IMR-90 (cell line): ENCODE measurements around the gene IL2RG. TPM values are rescaled to one million over a fixed set of nuclear protein-coding genes. Genes with fewer than 3 reads are reported as not detected.

Source experiments
- ATAC-seq: fragments of 200-7000 bp; cut with Tn5 transposase; 2 replicates; pipeline ENCODE4 v1.9.1; 2020; ENCODE audit warnings: low read depth, mild to moderate bottlenecking, moderate library complexity
- BruUV-seq: library from RNA; stranded (reverse); fragments of 400-500 nt; replicated peaks from 2 replicates; lab custom pipeline; 2021; lab: Mats Ljungman, UMichigan
- CTCF ChIA-PET: fragments of 300-600 bp; formaldehyde crosslinking; extraction: SDS; loops from one replicate; lab custom pipeline; 2021; ENCODE audit warnings: antibody characterized with exemption; lab: Yijun Ruan, JAX
- POLR2A ChIA-PET: fragments of 300-600 bp; sonication (Branson Sonifier 250); formaldehyde crosslinking; loops from one replicate; lab custom pipeline; 2022; ENCODE audit warnings: antibody characterized with exemption; ENCODE audit not compliant: unreplicated experiment; lab: Charles Lee
- DNase-seq: peaks from one replicate; pipeline ENCODE4 v3.0.0; 2013
- H2AFZ ChIP-seq: replicated peaks from 2 replicates; pipeline ENCODE3; 2013; ENCODE audit warnings: low read length, mild to moderate bottlenecking; ENCODE audit not compliant: poor library complexity
- H2AK5ac ChIP-seq: 2 replicates; pipeline ENCODE4 v1.6.1; 2013; ENCODE audit warnings: low read depth, low read length, inconsistent platforms
- H2AK9ac ChIP-seq: replicated peaks from 2 replicates; pipeline ENCODE3; 2013; ENCODE audit warnings: mild to moderate bottlenecking, low read depth, low read length, moderate library complexity; ENCODE audit not compliant: poor library complexity
- H2BK120ac ChIP-seq: 2 replicates; pipeline ENCODE4 v1.6.1; 2013; ENCODE audit warnings: low read depth, low read length, inconsistent platforms
- H2BK15ac ChIP-seq: 3 replicates; pipeline ENCODE4 v1.6.1; 2013; ENCODE audit warnings: low read depth, low read length, inconsistent platforms
- H2BK20ac ChIP-seq: 2 replicates; pipeline ENCODE4 v1.6.1; 2013; ENCODE audit warnings: low read depth, mild to moderate bottlenecking, inconsistent platforms, low read length, moderate library complexity
- H2BK5ac ChIP-seq: 2 replicates; pipeline ENCODE4 v1.6.1; 2013; ENCODE audit warnings: mild to moderate bottlenecking, low read depth, low read length, inconsistent platforms; ENCODE audit not compliant: poor library complexity, severe bottlenecking
- H3K14ac ChIP-seq: replicated peaks from 2 replicates; pipeline ENCODE4 v1.6.1; 2013; ENCODE audit warnings: low read depth, low read length, inconsistent platforms
- H3K18ac ChIP-seq: 2 replicates; pipeline ENCODE4 v1.6.1; 2013; ENCODE audit warnings: low read depth, low read length, control low read depth
- H3K23ac ChIP-seq: 2 replicates; pipeline ENCODE4 v1.6.1; 2013; ENCODE audit warnings: low read depth, low read length, inconsistent platforms
- H3K27ac ChIP-seq: 2 replicates; pipeline ENCODE4 v1.5.1; 2013; ENCODE audit warnings: mild to moderate bottlenecking, control low read depth, low read length; ENCODE audit not compliant: insufficient read depth
- H3K27me3 ChIP-seq: 2 replicates; pipeline ENCODE4 v1.6.1; 2013; ENCODE audit warnings: low read length; ENCODE audit not compliant: control insufficient read depth, insufficient read depth
- H3K36me3 ChIP-seq: 2 replicates; pipeline ENCODE4 v1.6.1; 2013; ENCODE audit warnings: low read length, mixed read lengths; ENCODE audit not compliant: control insufficient read depth, insufficient read depth
- H3K4ac ChIP-seq: 2 replicates; pipeline ENCODE4 v1.6.1; 2013; ENCODE audit warnings: low read depth, low read length, inconsistent platforms
- H3K4me1 ChIP-seq: 2 replicates; pipeline ENCODE4 v1.6.1; 2013; ENCODE audit warnings: low read length, mixed read lengths; ENCODE audit not compliant: control insufficient read depth, insufficient read depth
- H3K4me2 ChIP-seq: 2 replicates; pipeline ENCODE4 v1.6.1; 2013; ENCODE audit warnings: low read depth, mild to moderate bottlenecking, control low read depth, low read length, moderate library complexity
- H3K4me3 ChIP-seq: 2 replicates; pipeline ENCODE4 v1.5.1; 2013; ENCODE audit warnings: low read depth, mild to moderate bottlenecking, control low read depth, low read length, moderate library complexity; ENCODE audit not compliant: insufficient read depth
- H3K56ac ChIP-seq: 2 replicates; pipeline ENCODE4 v1.6.1; 2013; ENCODE audit warnings: low read length, inconsistent platforms; ENCODE audit not compliant: insufficient read depth; ENCODE audit errors: extremely low read depth
- H3K79me1 ChIP-seq, 2 experiments: 2 replicates each; pipeline ENCODE4 v1.6.1; 2013; ENCODE audit warnings: low read length in 2 of 2, inconsistent platforms in 1 of 2, low read depth in 1 of 2
- H3K9ac ChIP-seq: 2 replicates; pipeline ENCODE4 v1.6.1; 2013; ENCODE audit warnings: low read depth, low read length, control low read depth
- H3K9me1 ChIP-seq: 2 replicates; pipeline ENCODE4 v1.6.1; 2013; ENCODE audit warnings: low read length, inconsistent platforms; ENCODE audit not compliant: insufficient read depth
- H3K9me3 ChIP-seq: 2 replicates; pipeline ENCODE4 v1.6.1; 2013; ENCODE audit warnings: low read length; ENCODE audit not compliant: control insufficient read depth, insufficient read depth
- H4K20me1 ChIP-seq: 2 replicates; pipeline ENCODE4 v1.6.1; 2013; ENCODE audit warnings: low read length, inconsistent platforms; ENCODE audit not compliant: insufficient read depth
- H4K5ac ChIP-seq: 2 replicates; pipeline ENCODE4 v1.6.1; 2013; ENCODE audit warnings: mild to moderate bottlenecking, low read depth, low read length, control low read depth
- H4K8ac ChIP-seq, 2 experiments: 2 replicates each; pipeline ENCODE4 v1.6.1; 2013; ENCODE audit warnings: low read depth in 2 of 2, low read length in 2 of 2, control low read depth in 1 of 2, inconsistent platforms in 1 of 2
- H4K91ac ChIP-seq: 2 replicates; pipeline ENCODE4 v1.6.1; 2013; ENCODE audit warnings: low read depth, low read length, inconsistent platforms; ENCODE audit not compliant: insufficient read depth
- BHLHE40 ChIP-seq: fragments of 150-350 bp; IDR thresholded peaks from 2 replicates; pipeline ENCODE4 v1.6.1; 2016; ENCODE audit warnings: mild to moderate bottlenecking, low read depth, low read length
- CEBPB ChIP-seq: IDR thresholded peaks from 2 replicates; pipeline ENCODE4 v1.6.1; 2012; ENCODE audit warnings: low read depth, low read length, improper control_type of control experiment
- CHD1 ChIP-seq: IDR thresholded peaks from 2 replicates; pipeline ENCODE4 v1.6.1; 2012; ENCODE audit warnings: low read depth, low read length, improper control_type of control experiment
- FOS ChIP-seq: fragments of 150-350 bp; IDR thresholded peaks from 2 replicates; pipeline ENCODE4 v1.6.1; 2016; ENCODE audit warnings: low read depth, low read length
- MAFK ChIP-seq: IDR thresholded peaks from 2 replicates; pipeline ENCODE4 v1.6.1; 2012; ENCODE audit warnings: low read depth, low read length, improper control_type of control experiment
- MAZ ChIP-seq: IDR thresholded peaks from 2 replicates; pipeline ENCODE4 v1.6.1; 2012; ENCODE audit warnings: low read depth, mild to moderate bottlenecking, low read length, improper control_type of control experiment, moderate library complexity, borderline replicate concordance
- NFE2L2 ChIP-seq: fragments of 150-350 bp; IDR thresholded peaks from 2 replicates; pipeline ENCODE4 v1.6.1; 2016; ENCODE audit warnings: low read depth, mild to moderate bottlenecking, low read length
- POLR2A ChIP-seq: IDR thresholded peaks from 2 replicates; pipeline ENCODE4 v1.6.1; 2012; ENCODE audit warnings: mild to moderate bottlenecking, low read depth, low read length
- RAD21 ChIP-seq: IDR thresholded peaks from 2 replicates; pipeline ENCODE4 v1.6.1; 2012; ENCODE audit warnings: low read length, improper control_type of control experiment
- RCOR1 ChIP-seq: IDR thresholded peaks from 2 replicates; pipeline ENCODE4 v1.6.1; 2012; ENCODE audit warnings: mild to moderate bottlenecking, low read length, improper control_type of control experiment; ENCODE audit not compliant: insufficient replicate concordance
- RFX5 ChIP-seq: IDR thresholded peaks from 2 replicates; pipeline ENCODE4 v1.8.0; 2012; ENCODE audit warnings: low read depth, mild to moderate bottlenecking, low read length, moderate library complexity
- WGBS, 2 experiments: methylation state at CpG; one replicate each; pipeline versions ENCODE4 v1.1.5 to v1.1.7; 2013; ENCODE audit warnings: missing lambda C conversion rate in 2 of 2; ENCODE audit not compliant: insufficient read length in 1 of 2; ENCODE audit errors: extremely low coverage in 2 of 2; 5-methylcytosine and 5-hydroxymethylcytosine counted together
- dilution Hi-C: fragments of 300-500 bp; cut with HindIII; formaldehyde crosslinking; loops from one replicate; pipeline ENCODE4 v1.14.3; 2018; ENCODE audit warnings: low sequenced_read_pairs; ENCODE audit not compliant: unreplicated experiment
- in situ Hi-C: fragments of 300-500 bp; cut with MboI; formaldehyde crosslinking; loops from 3 replicates; pipeline ENCODE4 v1.14.3; 2019; ENCODE audit warnings: low sequenced_read_pairs, inconsistent platforms, mixed read lengths
- intact Hi-C: fragments of 100-400 bp; cut with micrococcal nuclease; formaldehyde crosslinking; loops from 2 replicates; pipeline ENCODE4 v1.10.0; 2022
- polyA plus RNA-seq, 3 experiments: library from polyadenylated mRNA; depleted of rRNA; stranded (reverse); fragments of >200 nt; gene quantifications; 2 replicates each; pipeline ENCODE4 v1.2.3, GENCODE V29; 2012; ENCODE audit warnings: low replicate concordance in 1 of 3
- total RNA-seq: library from RNA; depleted of rRNA; stranded (reverse); fragments of >200 nt; gene quantifications from 2 replicates; pipeline ENCODE4 v1.2.3, GENCODE V29; 2012
- TF ChIP-seq, protein P1 (sequence below): fragments of 150-350 bp; IDR thresholded peaks from 2 replicates; pipeline ENCODE4 v1.6.1; 2016; ENCODE audit warnings: low read depth, mild to moderate bottlenecking, low read length, moderate library complexity, borderline replicate concordance
- TF ChIP-seq, protein P2 (sequence below): fragments of 150-350 bp; IDR thresholded peaks from 2 replicates; pipeline ENCODE4 v1.6.1; 2017; ENCODE audit warnings: mild to moderate bottlenecking, antibody characterized with exemption, low read length, low read depth
- TF ChIP-seq, protein P3 (sequence below): conservative IDR thresholded peaks from 2 replicates; pipeline ENCODE4 v1.5.1; 2012; ENCODE audit warnings: mild to moderate bottlenecking, low read depth, low read length, improper control_type of control experiment

Gene IL2RG
- total and polyA plus RNA-seq, 2 of the 4 experiments (the other 2 are of a cell fraction) = not detected

DNA sequence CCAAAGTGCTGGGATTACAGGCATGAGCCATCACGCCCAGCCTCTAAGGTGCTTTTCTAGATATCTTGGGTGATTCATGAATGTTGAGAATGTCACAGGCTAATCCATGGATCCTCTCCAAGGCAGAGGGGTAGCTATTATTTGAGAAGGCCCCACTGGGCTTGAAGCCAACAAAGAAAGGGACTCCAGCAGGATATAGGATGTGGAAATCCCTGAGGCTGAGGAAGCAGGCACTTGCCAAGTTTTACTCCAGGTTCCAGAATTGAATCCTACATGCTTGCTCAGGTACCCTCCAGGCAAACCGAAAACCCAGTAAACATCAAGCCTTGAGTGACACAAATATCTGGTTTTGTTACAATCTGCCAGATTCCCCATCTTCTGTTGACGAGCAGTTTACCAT is 49.1 kb upstream of the IL2RG start:
- TF ChIP-seq RFX5 = no peak
- TF ChIP-seq POLR2A = no peak
- no peak for TF ChIP-seq RCOR1
- TF ChIP-seq, protein P1, sequence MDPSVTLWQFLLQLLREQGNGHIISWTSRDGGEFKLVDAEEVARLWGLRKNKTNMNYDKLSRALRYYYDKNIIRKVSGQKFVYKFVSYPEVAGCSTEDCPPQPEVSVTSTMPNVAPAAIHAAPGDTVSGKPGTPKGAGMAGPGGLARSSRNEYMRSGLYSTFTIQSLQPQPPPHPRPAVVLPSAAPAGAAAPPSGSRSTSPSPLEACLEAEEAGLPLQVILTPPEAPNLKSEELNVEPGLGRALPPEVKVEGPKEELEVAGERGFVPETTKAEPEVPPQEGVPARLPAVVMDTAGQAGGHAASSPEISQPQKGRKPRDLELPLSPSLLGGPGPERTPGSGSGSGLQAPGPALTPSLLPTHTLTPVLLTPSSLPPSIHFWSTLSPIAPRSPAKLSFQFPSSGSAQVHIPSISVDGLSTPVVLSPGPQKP = no peak
- no peak for TF ChIP-seq BHLHE40
- no peak for TF ChIP-seq MAFK
- TF ChIP-seq MAZ = no peak
- TF ChIP-seq, protein P2, sequence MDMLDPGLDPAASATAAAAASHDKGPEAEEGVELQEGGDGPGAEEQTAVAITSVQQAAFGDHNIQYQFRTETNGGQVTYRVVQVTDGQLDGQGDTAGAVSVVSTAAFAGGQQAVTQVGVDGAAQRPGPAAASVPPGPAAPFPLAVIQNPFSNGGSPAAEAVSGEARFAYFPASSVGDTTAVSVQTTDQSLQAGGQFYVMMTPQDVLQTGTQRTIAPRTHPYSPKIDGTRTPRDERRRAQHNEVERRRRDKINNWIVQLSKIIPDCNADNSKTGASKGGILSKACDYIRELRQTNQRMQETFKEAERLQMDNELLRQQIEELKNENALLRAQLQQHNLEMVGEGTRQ = no peak
- TF ChIP-seq CEBPB = no peak
- TF ChIP-seq NFE2L2 = no peak
- TF ChIP-seq CHD1 = no peak
- TF ChIP-seq, protein P3, sequence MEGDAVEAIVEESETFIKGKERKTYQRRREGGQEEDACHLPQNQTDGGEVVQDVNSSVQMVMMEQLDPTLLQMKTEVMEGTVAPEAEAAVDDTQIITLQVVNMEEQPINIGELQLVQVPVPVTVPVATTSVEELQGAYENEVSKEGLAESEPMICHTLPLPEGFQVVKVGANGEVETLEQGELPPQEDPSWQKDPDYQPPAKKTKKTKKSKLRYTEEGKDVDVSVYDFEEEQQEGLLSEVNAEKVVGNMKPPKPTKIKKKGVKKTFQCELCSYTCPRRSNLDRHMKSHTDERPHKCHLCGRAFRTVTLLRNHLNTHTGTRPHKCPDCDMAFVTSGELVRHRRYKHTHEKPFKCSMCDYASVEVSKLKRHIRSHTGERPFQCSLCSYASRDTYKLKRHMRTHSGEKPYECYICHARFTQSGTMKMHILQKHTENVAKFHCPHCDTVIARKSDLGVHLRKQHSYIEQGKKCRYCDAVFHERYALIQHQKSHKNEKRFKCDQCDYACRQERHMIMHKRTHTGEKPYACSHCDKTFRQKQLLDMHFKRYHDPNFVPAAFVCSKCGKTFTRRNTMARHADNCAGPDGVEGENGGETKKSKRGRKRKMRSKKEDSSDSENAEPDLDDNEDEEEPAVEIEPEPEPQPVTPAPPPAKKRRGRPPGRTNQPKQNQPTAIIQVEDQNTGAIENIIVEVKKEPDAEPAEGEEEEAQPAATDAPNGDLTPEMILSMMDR = no peak
- no peak for TF ChIP-seq FOS
- no peak for TF ChIP-seq RAD21
- Histone ChIP-seq H3K18ac (no peak overlapping the region), H3K9me1 (no peaks in the 10 kb centered on the region), H2BK120ac (no peak overlapping the region), H3K14ac (no peak overlapping the region), H2AK5ac (no peak overlapping the region), H3K4me1 (no peaks in the 10 kb centered on the region), H3K4me3 (no peak overlapping the region), H3K4me2 (no peak overlapping the region), H3K9ac (no peak overlapping the region), H4K8ac (no peak overlapping the region), H3K56ac (no peak overlapping the region), H3K9me3 (no peaks in the 10 kb centered on the region), H3K36me3 (no peaks in the 10 kb centered on the region), H2BK15ac (no peak overlapping the region), H4K20me1 (no peaks in the 10 kb centered on the region), H3K4ac (no peak overlapping the region), H3K23ac (no peak overlapping the region), H2BK20ac (no peak overlapping the region), H4K5ac (no peak overlapping the region), H2AK9ac (no peak overlapping the region), H3K79me1 (no peaks in the 10 kb centered on the region), H4K91ac (no peak overlapping the region), H2BK5ac (no peak overlapping the region), H2AFZ (no peak overlapping the region), H3K27me3 (peaks cover 10% of the 10 kb centered on the region), H3K27ac (no peak overlapping the region)
- no TSS peak for BruUV-seq
- ChIA-PET POLR2A (no interaction called here), CTCF (interaction anchor here (0.5 kb wide), 1 partner anchor 103 kb away, joined by 3 read pairs; no protein-coding TSS in a partner anchor)
- DNase-seq (no peak), ATAC-seq (no peak)
- intact Hi-C loops (no loop called here), in situ Hi-C loops (no loop called here), dilution Hi-C loops (no loop called here)
- no CpG with 5 or more reads among the region's 3 CpGs for WGBS, 2 experiments
